Neural progenitor cell (in vitro differentiated cells): ENCODE data around the gene CFAP70. TPM values are rescaled to one million over a fixed set of nuclear protein-coding genes. Genes with fewer than 3 reads are reported as not detected.

ENCODE experiments used
- DNase-seq: peaks from one replicate; pipeline ENCODE4 v3.0.0-alpha.2; 2016; ENCODE audit warnings: low spot score
- H2AFZ ChIP-seq: fragments of 200-600 bp; sonication (generic); replicated peaks from 2 replicates; pipeline ENCODE4 v1.6.1; 2016; ENCODE audit warnings: antibody characterized with exemption
- H3F3A ChIP-seq: fragments of 200-600 bp; sonication (generic); 2 replicates; pipeline ENCODE4 v1.6.1; 2016; ENCODE audit warnings: antibody characterized with exemption, low read depth
- H3K27ac ChIP-seq: fragments of 200-600 bp; sonication (generic); 2 replicates; pipeline ENCODE4 v1.5.1; 2016; ENCODE audit warnings: mild to moderate bottlenecking
- H3K27me3 ChIP-seq: fragments of 200-600 bp; sonication (generic); 2 replicates; pipeline ENCODE4 v1.6.1; 2016; ENCODE audit warnings: mild to moderate bottlenecking, moderate library complexity
- H3K36me3 ChIP-seq: fragments of 200-600 bp; sonication (generic); 2 replicates; pipeline ENCODE4 v1.5.1; 2016
- H3K4me1 ChIP-seq: fragments of 200-600 bp; sonication (generic); 2 replicates; pipeline ENCODE4 v1.6.1; 2016; ENCODE audit warnings: mixed run types
- H3K4me2 ChIP-seq: fragments of 200-600 bp; sonication (generic); 2 replicates; pipeline ENCODE4 v1.6.1; 2016
- H3K4me3 ChIP-seq: fragments of 200-600 bp; sonication (generic); 2 replicates; pipeline ENCODE4 v1.5.1; 2016
- H3K79me2 ChIP-seq: fragments of 200-600 bp; sonication (generic); 2 replicates; pipeline ENCODE4 v1.6.1; 2016; ENCODE audit warnings: low read depth
- H3K9ac ChIP-seq: fragments of 200-600 bp; sonication (generic); 2 replicates; pipeline ENCODE4 v1.6.1; 2016
- H3K9me3 ChIP-seq: fragments of 200-600 bp; sonication (generic); 2 replicates; pipeline ENCODE4 v1.5.1; 2016; ENCODE audit warnings: low read depth
- H4K20me1 ChIP-seq: fragments of 200-600 bp; sonication (generic); 2 replicates; pipeline ENCODE4 v1.6.1; 2016; ENCODE audit warnings: low read depth
- H3K27ac Mint-ChIP-seq: 3 replicates; pipeline ENCODE4 v1.8.0; 2021; ENCODE audit warnings: mixed read lengths
- H3K27me3 Mint-ChIP-seq: 2 replicates; pipeline ENCODE4 v1.8.0; 2022; ENCODE audit warnings: low read depth, mild to moderate bottlenecking, inconsistent platforms, moderate library complexity, mixed read lengths; ENCODE audit not compliant: insufficient read depth
- H3K36me3 Mint-ChIP-seq: 3 replicates; pipeline ENCODE4 v1.8.0; 2021; ENCODE audit warnings: mixed read lengths
- H3K4me1 Mint-ChIP-seq: 3 replicates; pipeline ENCODE4 v1.8.0; 2021; ENCODE audit warnings: mixed read lengths
- H3K4me3 Mint-ChIP-seq: 3 replicates; pipeline ENCODE4 v1.8.0; 2021; ENCODE audit warnings: mild to moderate bottlenecking, moderate library complexity, mixed read lengths
- H3K9me3 Mint-ChIP-seq: 3 replicates; pipeline ENCODE4 v1.8.0; 2020; ENCODE audit warnings: mixed read lengths
- EZH2 ChIP-seq: fragments of 200-600 bp; sonication (generic); IDR thresholded peaks from 2 replicates; pipeline ENCODE4 v1.6.1; 2017; ENCODE audit warnings: antibody characterized with exemption, mild to moderate bottlenecking, moderate library complexity
- EZH2phosphoT487 ChIP-seq: fragments of 200-600 bp; sonication (generic); IDR thresholded peaks from 2 replicates; pipeline ENCODE4 v1.6.1; 2017; ENCODE audit warnings: antibody characterized with exemption
- total RNA-seq: library from RNA; depleted of rRNA; stranded (reverse); fragments of >200 nt; gene quantifications from 2 replicates; pipeline ENCODE4 v1.2.3, GENCODE V29; 2015; ENCODE audit warnings: low replicate concordance
- TF ChIP-seq, protein P1 (sequence below): fragments of 200-600 bp; sonication (generic); IDR thresholded peaks from 2 replicates; pipeline ENCODE4 v1.5.1; 2017; ENCODE audit warnings: antibody characterized with exemption, mild to moderate bottlenecking

Gene CFAP70
- total RNA-seq, 1 donor from 2014 or later, result 1.7 TPM

DNA sequence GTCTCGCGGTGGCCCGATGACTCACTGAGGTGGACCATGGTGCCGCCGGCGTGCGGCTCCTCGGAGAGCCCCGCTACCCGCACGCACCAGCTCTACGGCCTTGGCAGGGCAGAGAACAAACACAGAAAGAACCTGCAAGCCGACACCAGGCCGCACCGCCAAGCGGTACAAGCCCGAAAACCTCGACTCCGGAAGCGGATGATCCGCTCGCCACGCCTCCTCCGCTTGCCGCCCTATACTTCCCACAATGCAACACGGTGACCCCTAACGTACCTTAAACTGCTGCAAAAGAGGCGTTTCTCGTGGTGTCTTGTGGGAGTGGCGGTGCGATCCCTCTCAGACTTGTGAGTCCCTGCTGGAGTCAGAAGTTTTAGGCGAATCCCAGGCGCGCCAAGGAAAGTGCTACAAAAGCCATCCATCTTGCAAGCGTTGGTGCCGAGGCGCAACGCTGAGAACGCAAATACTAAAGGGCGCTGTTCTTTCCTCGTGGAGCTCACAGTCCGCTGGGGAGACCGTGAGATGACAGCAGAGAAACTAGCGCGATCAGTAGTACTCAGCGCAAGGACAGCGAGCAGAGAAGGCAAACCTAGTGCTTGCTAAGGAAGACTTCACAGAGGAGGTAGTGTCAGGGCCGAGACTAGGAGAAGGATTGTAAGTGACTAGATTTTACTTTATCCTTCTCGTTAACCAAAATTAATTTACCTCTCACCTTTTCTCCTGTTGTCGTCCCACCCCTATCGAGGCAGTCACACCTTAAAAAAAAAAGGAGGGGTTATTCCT lies 106.0 kb downstream of the CFAP70 start, which contains the start of gene MRPS16:
Gene MRPS16, minus strand, starts transcription at position 200 of the 780 bp plus-strand sequence. Its CDS starts 162 bp downstream, at position 38.
- peak; percentile 97 for DNase-seq
- Histone ChIP-seq H3K27ac (peak within 1 kb of the TSS; percentile 79), H3K9ac (peak within 1 kb of the TSS; percentile 94), H3K36me3 (peaks cover 5% of the 10 kb centered on the region), H3K27me3 (no peaks in the 10 kb centered on the region), H3F3A (peaks cover 38% of the 10 kb centered on the region), H2AFZ (peak within 1 kb of the TSS; percentile 84), H3K4me1 (peaks cover 17% of the 10 kb centered on the region), H3K79me2 (peaks cover 66% of the 10 kb centered on the region), H3K4me2 (peak within 1 kb of the TSS; percentile 99), H3K9me3 (no peaks in the 10 kb centered on the region), H4K20me1 (no peaks in the 10 kb centered on the region), H3K4me3 (peak within 1 kb of the TSS; percentile 88)
- TF ChIP-seq, protein P1, sequence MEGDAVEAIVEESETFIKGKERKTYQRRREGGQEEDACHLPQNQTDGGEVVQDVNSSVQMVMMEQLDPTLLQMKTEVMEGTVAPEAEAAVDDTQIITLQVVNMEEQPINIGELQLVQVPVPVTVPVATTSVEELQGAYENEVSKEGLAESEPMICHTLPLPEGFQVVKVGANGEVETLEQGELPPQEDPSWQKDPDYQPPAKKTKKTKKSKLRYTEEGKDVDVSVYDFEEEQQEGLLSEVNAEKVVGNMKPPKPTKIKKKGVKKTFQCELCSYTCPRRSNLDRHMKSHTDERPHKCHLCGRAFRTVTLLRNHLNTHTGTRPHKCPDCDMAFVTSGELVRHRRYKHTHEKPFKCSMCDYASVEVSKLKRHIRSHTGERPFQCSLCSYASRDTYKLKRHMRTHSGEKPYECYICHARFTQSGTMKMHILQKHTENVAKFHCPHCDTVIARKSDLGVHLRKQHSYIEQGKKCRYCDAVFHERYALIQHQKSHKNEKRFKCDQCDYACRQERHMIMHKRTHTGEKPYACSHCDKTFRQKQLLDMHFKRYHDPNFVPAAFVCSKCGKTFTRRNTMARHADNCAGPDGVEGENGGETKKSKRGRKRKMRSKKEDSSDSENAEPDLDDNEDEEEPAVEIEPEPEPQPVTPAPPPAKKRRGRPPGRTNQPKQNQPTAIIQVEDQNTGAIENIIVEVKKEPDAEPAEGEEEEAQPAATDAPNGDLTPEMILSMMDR, result no peak
- no peak for TF ChIP-seq EZH2
- no peak for TF ChIP-seq EZH2phosphoT487
- Mint-ChIP-seq H3K4me3 (peak within 1 kb of the TSS; percentile 98), H3K36me3 (peaks cover 9% of the 10 kb centered on the region), H3K9me3 (no peaks in the 10 kb centered on the region), H3K4me1 (peaks cover 31% of the 10 kb centered on the region), H3K27ac (peak within 1 kb of the TSS; percentile 97), H3K27me3 (peaks cover 4% of the 10 kb centered on the region)

DNA sequence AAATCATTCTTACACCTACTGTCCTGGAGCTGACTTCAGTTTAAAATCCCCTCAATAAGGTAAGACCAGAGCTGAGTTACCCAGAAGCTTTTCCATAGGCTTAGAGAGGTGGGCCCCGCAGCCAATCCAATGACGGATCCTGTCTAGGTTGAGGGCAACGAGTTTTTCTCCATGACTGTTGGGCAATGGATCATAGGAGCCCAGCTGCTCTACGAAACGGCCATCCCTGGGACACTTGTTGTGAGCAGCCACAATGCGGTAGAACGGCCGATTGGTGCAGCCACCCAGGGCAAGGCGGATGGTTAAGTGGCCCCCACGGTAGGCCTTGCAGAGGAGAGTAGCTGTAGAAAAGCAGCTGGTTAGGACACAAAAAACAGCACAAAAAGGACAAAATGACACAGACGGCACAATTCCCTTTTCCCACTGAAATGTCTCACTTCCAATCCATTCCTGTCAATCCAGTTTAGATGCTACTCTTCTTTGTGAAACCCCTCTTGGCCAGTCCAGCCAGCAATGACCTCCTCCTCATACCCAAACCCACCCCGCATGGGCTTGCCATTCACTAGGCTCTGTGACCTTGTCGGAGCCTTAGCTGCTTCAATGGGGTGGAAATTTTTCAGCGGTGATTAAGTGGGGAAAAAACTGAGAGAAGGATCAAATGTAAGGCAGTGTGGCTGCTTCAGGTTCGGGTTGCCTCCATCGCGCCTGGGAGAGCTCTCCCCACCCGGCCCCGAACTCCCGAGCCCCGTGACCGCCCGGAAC lies 106.8 kb downstream of the CFAP70 start:
- H3K27ac Mint-ChIP-seq, result peak overlapping the region; percentile 97
- no peaks in the 10 kb centered on the region for H3K27me3 ChIP-seq
- peak overlapping the region; percentile 99 for H3K4me2 ChIP-seq
- H3K4me1 Mint-ChIP-seq, result peaks cover 31% of the 10 kb centered on the region
- H4K20me1 ChIP-seq, result no peaks in the 10 kb centered on the region
- no peaks in the 10 kb centered on the region for H3K9me3 Mint-ChIP-seq
- peaks cover 45% of the 10 kb centered on the region for H3F3A ChIP-seq
- TF ChIP-seq EZH2phosphoT487 (no peak), EZH2 (no peak)
- TF ChIP-seq, protein P1, result no peak
- H3K27me3 Mint-ChIP-seq, result peaks cover 4% of the 10 kb centered on the region
- H3K36me3 Mint-ChIP-seq, result peaks cover 9% of the 10 kb centered on the region
- H3K4me3 Mint-ChIP-seq, result peak overlapping the region; percentile 98
- peak overlapping the region; percentile 94 for H3K9ac ChIP-seq
- peaks cover 66% of the 10 kb centered on the region for H3K79me2 ChIP-seq
- peak overlapping the region; percentile 88 for H3K4me3 ChIP-seq
- peak overlapping the region; percentile 70 for H3K27ac ChIP-seq
- H3K4me1 ChIP-seq, result peaks cover 17% of the 10 kb centered on the region
- H2AFZ ChIP-seq, result peak overlapping the region; percentile 34
- peaks cover 5% of the 10 kb centered on the region for H3K36me3 ChIP-seq
- DNase-seq, result peak; percentile 21
- no peaks in the 10 kb centered on the region for H3K9me3 ChIP-seq

DNA sequence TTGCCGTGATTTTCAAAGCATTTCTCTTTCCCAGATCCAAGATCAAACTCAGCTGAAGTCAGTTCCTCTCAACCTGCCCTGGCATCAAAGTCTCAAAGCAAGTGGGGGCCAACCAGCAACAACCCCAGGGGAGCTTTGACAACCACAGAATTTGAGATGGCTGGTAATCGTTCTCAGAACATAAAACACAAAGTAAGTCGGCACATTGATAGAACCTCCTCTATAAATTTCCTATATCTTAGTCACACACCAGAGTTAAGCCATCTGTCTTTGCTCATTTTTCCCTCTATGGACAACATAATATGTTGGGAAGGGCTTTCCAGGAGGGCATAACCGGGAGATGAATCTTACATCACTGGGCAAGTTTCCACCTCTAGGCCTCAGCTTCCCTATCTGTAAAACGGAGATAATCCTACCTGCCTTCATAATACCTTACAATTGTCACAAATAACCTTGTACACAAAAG lies 110.4 kb downstream of the CFAP70 start:
- H3K79me2 ChIP-seq, result peaks cover 88% of the 10 kb centered on the region
- no peak for DNase-seq
- H3F3A ChIP-seq, result peaks cover 58% of the 10 kb centered on the region
- no peaks in the 10 kb centered on the region for H3K9me3 Mint-ChIP-seq
- no peak overlapping the region for H3K4me3 ChIP-seq
- peaks cover 3% of the 10 kb centered on the region for H3K27me3 Mint-ChIP-seq
- H4K20me1 ChIP-seq, result peaks cover 16% of the 10 kb centered on the region
- peak overlapping the region; percentile 99 for H3K4me3 Mint-ChIP-seq
- H3K9ac ChIP-seq, result no peak overlapping the region
- no peak overlapping the region for H2AFZ ChIP-seq
- H3K36me3 Mint-ChIP-seq, result peaks cover 22% of the 10 kb centered on the region
- peaks cover 12% of the 10 kb centered on the region for H3K36me3 ChIP-seq
- H3K27me3 ChIP-seq, result no peaks in the 10 kb centered on the region
- no peaks in the 10 kb centered on the region for H3K9me3 ChIP-seq
- H3K4me1 Mint-ChIP-seq, result peaks cover 44% of the 10 kb centered on the region
- peaks cover 20% of the 10 kb centered on the region for H3K4me1 ChIP-seq
- H3K4me2 ChIP-seq, result no peak overlapping the region
- no peak for TF ChIP-seq EZH2phosphoT487
- peak overlapping the region; percentile 49 for H3K27ac ChIP-seq
- H3K27ac Mint-ChIP-seq, result no peak overlapping the region
